Peyer's patch (tissue), 4 donors: ENCODE results near the gene IGF2R.

Experiments used
- CTCF ChIP-seq, 6 experiments: fragments of 450-650 bp in 4 of 6; fragments of 200-600 bp in 2 of 6; sonication (generic) in 1 of 6; IDR thresholded peaks; one replicate each; pipeline ENCODE4 v1.5.1; 2017 to 2019; ENCODE audit warnings: antibody characterized with exemption in 6 of 6, mild to moderate bottlenecking in 3 of 6, moderate library complexity in 1 of 6
- POLR2A ChIP-seq, 2 donors: fragments of 450-650 bp; IDR thresholded peaks; one replicate each; pipeline ENCODE4 v1.5.1; 2017; ENCODE audit warnings: antibody characterized with exemption in 2 of 2, mild to moderate bottlenecking in 2 of 2, moderate library complexity in 2 of 2

- TF ChIP-seq CTCF (IDR thresholded peaks at IDR 0.05): no peak
- no peak for TF ChIP-seq POLR2A (IDR thresholded peaks at IDR 0.05)
Measured at GRCh38 chr6:159978291-159979135, 9.6 kb downstream of the IGF2R start.
